MCF 10A (cell line): ENCODE data around the gene BNIP3. TPM values are rescaled to one million over a fixed set of nuclear protein-coding genes. Genes with fewer than 3 reads are reported as not detected.

Experiments
- BruUV-seq: library from RNA; stranded (reverse); fragments of 400-500 nt; replicated peaks from 2 replicates; lab custom pipeline; 2021; lab: Mats Ljungman, UMichigan
- CTCF ChIA-PET: fragments of 300-600 bp; sonication (Branson Sonifier 250); formaldehyde crosslinking; extraction: SDS; loops from one replicate; lab custom pipeline; 2021; ENCODE audit warnings: antibody characterized with exemption, inconsistent platforms; lab: Yijun Ruan, JAX
- POLR2A ChIA-PET: fragments of 300-600, 350-650 bp; sonication (Branson Sonifier 250); formaldehyde crosslinking; extraction: SDS; loops from one replicate; lab custom pipeline; 2020; ENCODE audit warnings: antibody characterized with exemption, inconsistent platforms; lab: Yijun Ruan, JAX
- DNase-seq: peaks from one replicate; pipeline ENCODE4 v3.0.0-alpha.2; 2018; ENCODE audit not compliant: unreplicated experiment
- H3K27ac Mint-ChIP-seq: one replicate; pipeline ENCODE4 v1.8.0; 2022; ENCODE audit warnings: mild to moderate bottlenecking, low read depth, mixed read lengths; ENCODE audit not compliant: unreplicated experiment
- H3K27me3 Mint-ChIP-seq: one replicate; pipeline ENCODE4 v1.8.0; 2022; ENCODE audit warnings: mixed read lengths; ENCODE audit not compliant: insufficient read depth, unreplicated experiment
- H3K36me3 Mint-ChIP-seq: one replicate; pipeline ENCODE4 v1.8.0; 2022; ENCODE audit warnings: mild to moderate bottlenecking, moderate library complexity, mixed read lengths; ENCODE audit not compliant: insufficient read depth, unreplicated experiment
- H3K4me1 Mint-ChIP-seq: one replicate; pipeline ENCODE4 v1.8.0; 2022; ENCODE audit warnings: mixed read lengths; ENCODE audit not compliant: insufficient read depth, unreplicated experiment
- H3K4me3 Mint-ChIP-seq: one replicate; pipeline ENCODE4 v1.8.0; 2022; ENCODE audit warnings: mild to moderate bottlenecking, moderate library complexity, mixed read lengths; ENCODE audit not compliant: unreplicated experiment
- H3K9me3 Mint-ChIP-seq: one replicate; pipeline ENCODE4 v1.8.0; 2022; ENCODE audit warnings: mixed read lengths; ENCODE audit not compliant: unreplicated experiment
- intact Hi-C: fragments of 100-400 bp; cut with micrococcal nuclease; formaldehyde crosslinking; loops from 2 replicates; pipeline ENCODE4 v1.14.1; 2022
- total RNA-seq: library from RNA; stranded (reverse); gene quantifications from 2 replicates; pipeline ENCODE4 v1.2.3, GENCODE V29; 2022
- TF ChIP-seq, protein P1 (sequence below): fragments of 200-600 bp; IDR thresholded peaks from one replicate; pipeline ENCODE4 v1.8.0; 2022; ENCODE audit warnings: antibody characterized with exemption, mild to moderate bottlenecking; ENCODE audit not compliant: unreplicated experiment

Gene BNIP3
- total RNA-seq, 1 experiment from 2014 or later = 47.0 TPM

DNA sequence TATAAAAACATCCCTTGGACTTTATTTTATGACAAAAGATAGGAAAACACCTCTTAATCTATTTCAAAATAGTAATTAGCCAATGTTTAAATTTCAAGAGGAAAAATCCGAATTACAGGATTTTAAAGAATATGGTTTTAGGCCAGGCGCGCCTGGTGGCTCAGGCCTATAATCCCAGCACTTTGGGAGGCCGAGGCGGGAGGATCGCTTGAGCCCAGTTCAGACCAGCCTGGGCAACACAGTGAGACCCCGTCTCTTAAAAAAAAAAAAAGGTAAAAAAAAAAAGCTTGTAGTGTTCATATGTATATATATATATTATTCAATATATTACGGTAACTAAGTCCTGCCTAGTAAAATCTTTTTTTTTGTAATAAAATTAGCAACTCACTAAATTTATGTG, 1.4 kb downstream of the BNIP3 start:
- no peaks in the 10 kb centered on the region for H3K9me3 Mint-ChIP-seq
- no peaks in the 10 kb centered on the region for H3K27me3 Mint-ChIP-seq
- peak overlapping the region; percentile 69 for H3K4me3 Mint-ChIP-seq
- peaks cover 18% of the 10 kb centered on the region for H3K4me1 Mint-ChIP-seq
- H3K36me3 Mint-ChIP-seq = peaks cover 15% of the 10 kb centered on the region
- TF ChIP-seq, protein P1, sequence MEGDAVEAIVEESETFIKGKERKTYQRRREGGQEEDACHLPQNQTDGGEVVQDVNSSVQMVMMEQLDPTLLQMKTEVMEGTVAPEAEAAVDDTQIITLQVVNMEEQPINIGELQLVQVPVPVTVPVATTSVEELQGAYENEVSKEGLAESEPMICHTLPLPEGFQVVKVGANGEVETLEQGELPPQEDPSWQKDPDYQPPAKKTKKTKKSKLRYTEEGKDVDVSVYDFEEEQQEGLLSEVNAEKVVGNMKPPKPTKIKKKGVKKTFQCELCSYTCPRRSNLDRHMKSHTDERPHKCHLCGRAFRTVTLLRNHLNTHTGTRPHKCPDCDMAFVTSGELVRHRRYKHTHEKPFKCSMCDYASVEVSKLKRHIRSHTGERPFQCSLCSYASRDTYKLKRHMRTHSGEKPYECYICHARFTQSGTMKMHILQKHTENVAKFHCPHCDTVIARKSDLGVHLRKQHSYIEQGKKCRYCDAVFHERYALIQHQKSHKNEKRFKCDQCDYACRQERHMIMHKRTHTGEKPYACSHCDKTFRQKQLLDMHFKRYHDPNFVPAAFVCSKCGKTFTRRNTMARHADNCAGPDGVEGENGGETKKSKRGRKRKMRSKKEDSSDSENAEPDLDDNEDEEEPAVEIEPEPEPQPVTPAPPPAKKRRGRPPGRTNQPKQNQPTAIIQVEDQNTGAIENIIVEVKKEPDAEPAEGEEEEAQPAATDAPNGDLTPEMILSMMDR = no peak
- H3K27ac Mint-ChIP-seq = peak overlapping the region; percentile 77
- ChIA-PET POLR2A (interaction anchor here (1.1 to 3.3 kb wide), 7 partner anchors 8 to 95 kb away, joined by 3 to 23 read pairs (median 6); no protein-coding TSS in a partner anchor), CTCF (interaction anchor here (0.6 to 5.4 kb wide), 5 partner anchors 20 to 163 kb away, joined by 3 to 33 read pairs (median 4); no protein-coding TSS in a partner anchor)
- no peak for DNase-seq
- intact Hi-C loops = loop anchor here (5.0 kb wide), 2 partner anchors 78 to 93 kb away; partner anchors contain the start of gene PPP2R2D
- BruUV-seq = no TSS peak

DNA sequence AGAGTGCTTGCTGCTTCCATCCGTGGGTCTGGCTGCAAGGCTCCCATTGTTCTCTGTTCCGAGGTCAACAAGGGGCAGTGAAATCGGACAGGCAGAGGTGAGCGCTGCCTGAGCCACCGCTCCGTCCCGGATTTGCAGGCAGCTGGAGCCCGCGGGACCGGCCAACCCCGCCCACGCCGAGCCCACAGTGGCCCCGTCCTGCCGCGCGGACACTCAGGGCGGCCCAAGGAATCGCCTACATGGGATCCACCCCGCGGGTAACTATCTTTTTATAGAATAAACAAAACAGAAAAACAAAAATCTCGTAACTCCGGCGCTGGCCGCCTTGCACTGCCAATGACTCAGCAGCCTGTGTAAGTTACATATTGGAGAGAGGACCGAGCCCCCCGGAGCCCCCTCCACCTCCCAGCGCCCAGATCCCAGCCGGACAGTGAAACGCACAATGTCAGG, 1.9 kb downstream of the BNIP3 start:
- Mint-ChIP-seq H3K27ac (peak overlapping the region; percentile 77), H3K27me3 (no peaks in the 10 kb centered on the region), H3K9me3 (no peaks in the 10 kb centered on the region), H3K4me1 (peaks cover 18% of the 10 kb centered on the region), H3K4me3 (peak overlapping the region; percentile 69), H3K36me3 (peaks cover 15% of the 10 kb centered on the region)
- no TSS peak for BruUV-seq
- intact Hi-C loops = loop anchor here (5.0 kb wide), 2 partner anchors 78 to 93 kb away; partner anchors contain the start of gene PPP2R2D
- TF ChIP-seq, protein P1 = no peak
- DNase-seq = peak; percentile 25
- POLR2A ChIA-PET = interaction anchor here (1.9 to 3.3 kb wide), 4 partner anchors 12 to 78 kb away, joined by 5 to 23 read pairs (median 8); no protein-coding TSS in a partner anchor
- CTCF ChIA-PET = interaction anchor here (1.2 to 5.4 kb wide), 2 partner anchors 19 to 43 kb away, joined by 4 to 33 read pairs; no protein-coding TSS in a partner anchor

DNA sequence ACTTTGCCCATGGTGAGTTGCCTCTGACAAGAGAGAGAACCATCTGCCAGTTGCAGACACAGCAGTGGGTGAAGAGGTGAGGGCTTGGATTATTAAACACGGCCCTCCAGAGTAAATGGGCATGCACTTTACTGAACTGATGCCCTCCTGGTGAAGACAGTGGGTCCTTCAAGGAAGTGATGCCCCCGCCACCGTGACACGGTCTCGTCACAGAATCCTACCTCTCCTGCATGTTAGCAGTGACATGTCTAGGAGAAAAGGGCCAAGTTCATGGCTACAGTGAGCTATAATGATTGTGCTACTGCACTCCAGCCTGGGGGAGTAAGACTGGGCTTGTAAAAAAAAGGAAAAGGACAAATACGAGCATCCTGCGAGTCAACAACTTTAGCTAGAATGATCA, 2.4 kb downstream of the BNIP3 start:
- H3K4me3 Mint-ChIP-seq = peak overlapping the region; percentile 69
- CTCF ChIA-PET = interaction anchor here (5.4 kb wide), 1 partner anchor 44 kb away, joined by 33 read pairs; no protein-coding TSS in a partner anchor
- peaks cover 15% of the 10 kb centered on the region for H3K36me3 Mint-ChIP-seq
- intact Hi-C loops = no loop called here
- peaks cover 18% of the 10 kb centered on the region for H3K4me1 Mint-ChIP-seq
- TF ChIP-seq, protein P1 = no peak
- peak overlapping the region; percentile 77 for H3K27ac Mint-ChIP-seq
- no peaks in the 10 kb centered on the region for H3K27me3 Mint-ChIP-seq
- no peaks in the 10 kb centered on the region for H3K9me3 Mint-ChIP-seq
- POLR2A ChIA-PET = interaction anchor here (3.3 kb wide), 1 partner anchor 19 kb away, joined by 23 read pairs; no protein-coding TSS in a partner anchor
- BruUV-seq = no TSS peak
- no peak for DNase-seq

DNA sequence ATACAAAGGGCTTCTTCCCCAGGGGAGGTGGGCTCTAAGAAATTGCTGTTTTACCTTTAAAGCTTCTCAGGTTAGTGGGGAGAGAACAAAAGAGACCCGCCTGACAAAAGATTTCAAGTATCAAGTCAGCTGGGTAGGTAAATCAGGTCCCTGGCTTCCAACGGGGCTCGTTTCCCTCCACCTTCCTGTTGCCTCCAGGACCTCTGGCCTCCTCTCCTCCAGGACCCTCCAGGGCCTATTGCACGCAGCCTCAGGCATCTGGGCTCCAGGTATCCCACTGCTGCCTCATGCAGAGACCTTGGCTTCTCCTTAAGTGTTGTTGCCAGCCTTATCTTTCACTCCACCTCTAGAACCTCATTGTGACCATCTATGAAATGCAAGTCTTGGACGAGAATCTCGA, 2.9 kb downstream of the BNIP3 start:
- Mint-ChIP-seq H3K4me3 (peak overlapping the region; percentile 69), H3K36me3 (peaks cover 19% of the 10 kb centered on the region), H3K27ac (no peak overlapping the region), H3K9me3 (no peaks in the 10 kb centered on the region), H3K27me3 (no peaks in the 10 kb centered on the region), H3K4me1 (peaks cover 18% of the 10 kb centered on the region)
- intact Hi-C loops = no loop called here
- TF ChIP-seq, protein P1 = no peak
- CTCF ChIA-PET = interaction anchor here (1.1 to 5.4 kb wide), 2 partner anchors 44 to 93 kb away, joined by 3 to 33 read pairs; no protein-coding TSS in a partner anchor
- no peak for DNase-seq
- POLR2A ChIA-PET = interaction anchor here (1.7 to 3.3 kb wide), 2 partner anchors 20 to 78 kb away, joined by 3 to 23 read pairs; partner anchors contain the start of gene PPP2R2D
- no TSS peak for BruUV-seq
